NCI-H226 (cell line): ENCODE data around the gene AKIRIN2.

Experiments
- DNase-seq: peaks from one replicate; pipeline ENCODE4 v3.0.0-alpha.2; 2015

AKIRIN2 gene

DNA sequence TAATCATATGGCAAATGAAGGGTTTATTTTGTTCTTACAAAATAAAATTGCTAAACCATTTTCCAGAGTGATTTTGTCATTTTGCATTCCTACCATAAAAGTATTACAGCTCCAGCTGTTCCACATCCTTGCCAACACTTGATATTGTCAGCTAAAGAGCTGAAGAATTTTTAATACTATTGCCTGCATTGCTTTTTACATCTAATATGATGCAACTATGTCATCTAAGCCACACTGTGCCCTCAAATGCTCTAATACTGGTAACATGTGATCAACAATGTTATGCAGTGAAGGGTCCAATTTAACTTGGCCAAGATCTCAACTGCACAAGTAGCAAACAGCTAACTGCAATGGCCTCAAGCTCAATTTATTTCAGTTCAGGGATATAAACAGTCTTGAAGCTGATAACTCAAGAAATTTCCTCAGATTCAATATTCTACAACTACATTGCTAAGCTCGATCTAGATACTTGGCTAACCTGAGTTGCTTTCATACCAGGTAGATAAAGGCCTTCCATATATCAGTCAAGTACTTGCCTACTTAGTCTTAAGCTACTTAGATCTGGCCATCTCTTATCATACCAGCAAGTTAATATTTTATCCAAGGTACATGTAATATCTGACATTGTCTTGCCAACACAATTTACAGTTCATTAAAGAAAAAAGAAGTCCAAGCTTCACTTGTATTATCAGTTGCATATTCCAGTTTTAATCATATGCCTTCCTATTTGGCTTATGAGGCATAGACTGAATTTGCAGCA, 17.0 kb downstream of the AKIRIN2 start:
- no peak for DNase-seq

- DNase-seq = no peak
These were observed 18.1 kb downstream of the AKIRIN2 start for GRCh38 chr6:87683890-87684289.

DNA sequence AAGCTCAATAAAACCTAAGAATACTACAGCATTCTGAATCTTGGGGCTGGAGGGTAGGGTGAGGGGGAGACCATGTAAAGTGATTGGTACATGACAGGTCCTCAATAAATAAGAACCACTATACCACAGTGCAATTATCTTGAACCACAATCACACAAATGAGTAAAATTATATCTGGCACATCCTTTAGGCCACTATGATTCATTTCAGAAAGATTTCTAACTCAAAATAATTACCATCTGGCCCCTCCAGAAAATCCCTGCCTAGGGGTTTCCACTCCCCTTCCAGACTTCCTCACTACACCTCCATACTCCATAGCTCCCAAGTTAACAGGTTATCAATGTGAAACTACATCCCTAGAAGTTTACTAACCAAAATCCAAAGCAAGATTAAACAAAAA, 19.7 kb downstream of the AKIRIN2 start:
- no peak for DNase-seq

DNA sequence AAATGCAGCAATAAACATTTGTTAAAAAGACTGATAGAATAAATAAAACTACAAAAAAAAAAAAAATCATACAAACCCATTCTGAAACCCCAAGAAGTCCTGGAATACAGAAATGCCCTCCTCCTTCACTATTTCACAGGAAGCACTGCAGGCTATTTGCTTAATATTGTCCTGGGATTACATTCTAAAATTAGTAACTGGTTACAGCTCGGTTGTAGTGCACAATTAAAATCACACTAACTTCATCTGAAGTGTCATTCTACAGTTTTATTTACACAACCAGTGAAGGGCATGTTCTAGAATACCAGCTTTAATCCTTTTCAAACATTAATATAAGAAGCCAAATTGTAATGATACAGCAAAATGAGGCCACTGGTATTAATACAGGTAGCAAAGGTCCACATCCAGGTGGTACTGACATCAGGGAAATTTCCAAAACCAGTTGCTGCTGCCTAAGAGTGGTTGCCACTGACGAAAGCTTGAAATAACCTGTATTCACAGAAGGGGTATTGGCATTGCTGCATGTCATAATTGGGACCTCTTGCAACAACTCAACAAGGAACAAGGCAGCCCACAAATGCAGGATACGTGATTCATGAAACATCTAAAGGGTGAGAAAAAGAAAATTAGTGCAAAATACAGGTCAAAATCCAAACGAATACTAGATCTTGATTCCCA, 26.9 kb downstream of the AKIRIN2 start:
- DNase-seq = no peak

- no peak for DNase-seq
These were observed 27.7 kb downstream of the AKIRIN2 start for GRCh38 chr6:87674290-87674689.

GRCh38 chr6:87673237-87673636, 28.8 kb downstream of the AKIRIN2 start:
- DNase-seq = no peak

GRCh38 chr6:87672641-87673040, 29.4 kb downstream of the AKIRIN2 start:
- no peak for DNase-seq

DNA sequence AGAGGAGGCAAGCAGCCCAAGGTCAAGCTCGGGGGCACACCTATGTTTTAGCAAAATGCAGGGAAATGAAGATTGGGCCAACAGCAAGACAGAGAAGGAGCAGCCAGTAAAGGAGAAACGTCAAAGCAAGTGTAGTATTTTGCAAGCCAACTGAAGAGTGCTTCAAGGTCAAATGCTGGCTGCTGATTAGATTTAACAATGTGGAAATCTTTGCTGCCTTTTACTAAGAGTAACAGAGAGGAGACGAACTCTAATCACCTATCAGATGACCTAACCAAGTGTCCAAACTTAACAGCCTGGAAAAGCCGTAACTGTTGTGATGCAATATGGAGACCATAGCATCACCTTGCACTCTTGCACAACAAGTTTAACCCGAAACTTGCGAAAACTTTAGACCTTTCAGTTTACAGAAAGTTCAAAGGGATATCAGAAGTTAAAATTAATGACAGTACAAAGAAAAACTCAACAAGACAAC, 30.4 kb downstream of the AKIRIN2 start:
- DNase-seq = peak; percentile 6

DNA sequence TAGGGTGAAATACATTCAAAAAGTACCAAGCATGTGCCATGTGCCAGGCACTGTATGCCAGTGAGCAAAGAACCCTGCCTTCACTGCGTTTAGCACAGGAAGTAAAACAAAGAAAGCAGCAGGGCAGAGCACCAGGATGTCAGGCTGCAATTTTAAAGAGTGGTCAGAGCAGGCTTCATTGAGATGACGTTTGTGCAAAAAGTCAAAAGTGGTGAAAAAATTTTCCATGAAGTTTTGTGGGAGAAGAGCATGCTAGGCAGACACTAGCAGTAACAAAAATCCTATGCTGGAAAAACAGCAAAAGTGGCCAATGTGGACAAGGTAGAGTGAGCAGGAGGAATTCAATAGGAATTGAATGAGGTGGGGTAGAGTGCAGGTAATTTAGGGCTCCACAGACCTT, 31.3 kb downstream of the AKIRIN2 start:
- DNase-seq = no peak

GRCh38 chr6:87669051-87669450, 33.0 kb downstream of the AKIRIN2 start:
- no peak for DNase-seq

DNA sequence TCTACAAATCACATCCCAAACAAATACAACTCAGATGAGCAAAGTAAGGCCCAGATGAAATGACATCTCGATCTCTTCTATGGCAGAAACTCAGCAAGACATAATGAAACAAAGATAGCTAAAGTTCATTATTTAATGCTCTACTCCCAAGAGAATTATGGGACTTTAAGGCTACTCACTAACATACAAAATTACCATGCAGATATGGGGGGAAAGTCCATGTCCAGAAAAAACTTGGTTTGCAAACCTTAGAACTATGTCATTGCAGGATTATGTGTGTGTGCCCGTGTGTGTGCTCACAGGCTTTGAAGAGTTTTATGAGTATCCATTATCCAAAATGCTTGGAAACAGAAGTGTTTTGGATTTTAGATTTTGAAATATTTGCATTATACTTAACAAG, 34.0 kb downstream of the AKIRIN2 start:
- DNase-seq = no peak

GRCh38 chr6:87667032-87667431, 35.0 kb downstream of the AKIRIN2 start:
- no peak for DNase-seq

DNA sequence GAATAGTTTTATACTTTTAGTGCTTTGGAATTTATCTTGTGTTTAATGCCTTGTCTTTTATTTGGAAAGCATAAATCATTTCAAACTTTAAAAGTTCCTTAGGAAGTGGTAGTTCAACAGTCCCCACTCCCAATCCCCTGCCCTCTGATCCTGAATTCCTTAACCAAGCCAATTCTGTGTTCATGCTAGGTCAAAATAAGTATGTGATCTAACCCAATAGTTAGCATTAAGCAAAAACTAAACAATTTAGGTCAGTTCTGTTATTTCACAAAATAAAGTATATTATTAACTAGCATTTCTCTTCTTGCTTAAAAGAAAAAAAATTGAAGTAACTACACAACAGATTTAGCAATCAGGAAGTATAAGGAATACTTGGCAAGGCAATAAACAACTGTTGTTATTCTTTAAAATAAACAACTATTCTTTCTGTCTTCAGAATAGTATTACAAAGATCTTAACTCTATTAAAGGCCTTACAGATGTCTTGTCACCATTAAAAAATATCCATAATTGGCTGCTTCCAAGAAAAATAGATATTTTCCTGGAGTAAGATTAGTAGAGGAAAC, 37.0 kb downstream of the AKIRIN2 start:
- DNase-seq = no peak

- no peak for DNase-seq
These were observed 38.6 kb downstream of the AKIRIN2 start for GRCh38 chr6:87663434-87663833.

DNA sequence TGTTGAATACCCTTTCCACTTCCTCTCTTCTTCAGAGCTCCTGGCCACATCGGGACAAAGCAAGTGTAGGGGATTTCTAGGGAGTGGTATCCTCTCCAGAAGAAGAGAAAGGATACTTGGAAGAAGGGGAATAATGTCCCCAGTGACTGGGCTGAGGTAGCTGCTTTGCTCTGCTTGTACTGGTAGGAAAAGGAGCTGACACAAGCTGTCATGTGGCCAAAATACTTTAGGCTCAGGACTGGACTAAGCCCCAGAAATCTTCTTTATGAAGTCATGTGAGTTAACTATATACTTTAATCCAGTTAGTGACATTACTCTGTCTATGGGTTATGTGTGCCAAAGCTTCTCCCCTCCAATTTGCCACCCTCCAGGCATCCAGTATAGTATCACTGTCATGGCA, 40.5 kb downstream of the AKIRIN2 start:
- no peak for DNase-seq

DNA sequence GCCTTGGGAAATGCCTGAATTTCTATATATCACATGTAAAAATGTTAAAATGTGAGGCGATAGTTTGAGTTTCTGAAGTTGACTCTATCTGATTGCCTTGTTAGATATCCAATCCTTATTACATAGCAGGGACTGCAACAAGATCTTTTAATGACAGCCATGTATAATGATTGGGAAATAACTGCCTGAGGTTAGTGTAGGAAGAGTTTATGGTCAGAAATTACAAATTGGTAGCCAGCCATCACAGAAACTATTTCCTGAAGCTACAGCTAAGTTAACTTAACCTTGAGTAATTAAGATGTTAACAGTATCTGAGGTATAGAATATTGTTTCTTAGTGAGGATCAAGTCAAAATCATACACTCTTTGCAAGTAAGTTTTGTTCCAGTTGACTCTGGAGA, 41.0 kb downstream of the AKIRIN2 start:
- no peak for DNase-seq

GRCh38 chr6:87660226-87660911, 41.7 kb downstream of the AKIRIN2 start:
- peak; percentile 24 for DNase-seq

GRCh38 chr6:87658516-87658915, 43.5 kb downstream of the AKIRIN2 start:
- no peak for DNase-seq

- no peak for DNase-seq
These were observed 45.2 kb downstream of the AKIRIN2 start for GRCh38 chr6:87656857-87657256.

DNA sequence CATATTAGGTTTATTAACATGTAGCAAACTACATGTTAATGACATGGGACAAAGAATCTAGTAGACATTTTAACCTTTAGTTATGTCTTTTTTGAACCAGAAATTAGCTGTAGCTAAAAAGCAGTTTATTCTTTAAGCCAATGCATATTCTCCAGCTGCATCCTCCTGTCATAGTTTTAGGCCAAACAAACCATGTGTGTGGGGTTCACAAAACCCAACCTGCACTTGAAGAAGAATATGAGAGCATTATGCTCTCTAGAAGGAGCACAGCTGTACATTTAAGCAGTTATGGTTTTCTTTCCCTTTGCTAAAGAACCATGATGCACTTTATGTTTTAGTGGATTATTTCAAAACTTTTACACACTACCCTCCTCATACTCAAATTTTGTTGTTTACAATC, 46.2 kb downstream of the AKIRIN2 start:
- DNase-seq = no peak

- no peak for DNase-seq
These were observed 47.1 kb downstream of the AKIRIN2 start for GRCh38 chr6:87654875-87655454.

- no peak for DNase-seq
These were observed 47.9 kb downstream of the AKIRIN2 start for GRCh38 chr6:87654122-87654521.
